ENCODE measurements around the gene TRIM29.
A peak's percentile ranks its signal among the peaks of the same experiment; 100 is the strongest.
"Not testable (repeated sequence)": the region's sequence is repeated elsewhere in the genome, so short reads cannot be mapped to it uniquely, and the experiment has no call there.

TRIM29 gene

GRCh38 chr11:120137611-120138521 is at the start of gene TRIM29:
Gene TRIM29 (minus strand): TSS chr11:120138113. CDS start chr11:120138031, 82 bp downstream.
- peak; percentile 31 for DNase-seq

GRCh38 chr11:120186774-120187591 is 49.1 kb upstream of the TRIM29 start:
- DNase-seq: no peak

- no peak for DNase-seq
Measured at GRCh38 chr11:120186456-120186773, 48.5 kb upstream of the TRIM29 start.

- DNase-seq: no peak
Measured at GRCh38 chr11:120185706-120186455, 48.0 kb upstream of the TRIM29 start.

GRCh38 chr11:120184946-120185705 is 47.2 kb upstream of the TRIM29 start:
- no peak for DNase-seq

GRCh38 chr11:120184371-120184945 is 46.5 kb upstream of the TRIM29 start:
- no peak for DNase-seq

- no peak for DNase-seq
Measured at GRCh38 chr11:120183701-120184141, 45.8 kb upstream of the TRIM29 start.

- no peak for DNase-seq
Measured at GRCh38 chr11:120182790-120183491, 45.0 kb upstream of the TRIM29 start.

GRCh38 chr11:120182372-120182771 is 44.5 kb upstream of the TRIM29 start:
- DNase-seq: no peak

GRCh38 chr11:120181376-120181975 is 43.6 kb upstream of the TRIM29 start:
- no peak for DNase-seq

- DNase-seq: no peak
Measured at GRCh38 chr11:120180551-120181232, 42.8 kb upstream of the TRIM29 start.

- DNase-seq: not testable (repeated sequence)
Measured at GRCh38 chr11:120180063-120180462, 42.1 kb upstream of the TRIM29 start.

- DNase-seq: no peak
Measured at GRCh38 chr11:120179057-120179672, 41.3 kb upstream of the TRIM29 start.

GRCh38 chr11:120178561-120179056 is 40.7 kb upstream of the TRIM29 start:
- no peak for DNase-seq

- DNase-seq: no peak
Measured at GRCh38 chr11:120174866-120175265, 37.0 kb upstream of the TRIM29 start.

- DNase-seq: no peak
Measured at GRCh38 chr11:120173807-120174206, 35.9 kb upstream of the TRIM29 start.

GRCh38 chr11:120173019-120173705 is 35.2 kb upstream of the TRIM29 start:
- DNase-seq: no peak

GRCh38 chr11:120172054-120172911 is 34.4 kb upstream of the TRIM29 start:
- DNase-seq: peak; percentile 46

Data from COR-L47 (cell line).